ENCODE measurements around the gene HCFC1. TPM values are rescaled to one million over a fixed set of nuclear protein-coding genes. Genes with fewer than 3 reads are reported as not detected.

HCFC1 gene
- total RNA-seq, 4 donors from 2014 or later = 21.5 to 41.5 (median 30.8) TPM

DNA sequence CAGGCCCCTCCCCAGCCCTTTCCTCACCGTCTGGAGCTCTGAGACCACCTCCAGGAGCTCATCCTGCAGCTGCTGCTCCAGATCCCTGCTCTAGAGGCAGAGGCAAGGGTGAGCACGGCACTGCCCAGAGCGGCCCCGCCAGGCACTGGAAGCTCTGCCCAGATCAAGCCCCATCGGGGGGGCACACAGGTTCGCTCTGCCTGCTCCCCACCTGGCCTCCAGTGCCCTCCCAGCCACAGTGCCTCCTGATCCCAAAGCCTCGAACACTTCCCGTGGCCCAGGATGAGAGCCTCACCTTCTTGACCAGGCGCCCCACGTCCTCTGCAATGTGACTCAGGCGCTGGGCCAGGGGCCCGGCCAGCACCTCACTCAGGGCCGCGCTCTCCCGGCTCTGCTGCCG, 50.5 kb downstream of the HCFC1 start:
- ATAC-seq (ENCODE audit: low FRiP score) (peak; percentile 24), DNase-seq (ENCODE audit: low spot score) (no peak)
- TF ChIP-seq, protein P1, sequence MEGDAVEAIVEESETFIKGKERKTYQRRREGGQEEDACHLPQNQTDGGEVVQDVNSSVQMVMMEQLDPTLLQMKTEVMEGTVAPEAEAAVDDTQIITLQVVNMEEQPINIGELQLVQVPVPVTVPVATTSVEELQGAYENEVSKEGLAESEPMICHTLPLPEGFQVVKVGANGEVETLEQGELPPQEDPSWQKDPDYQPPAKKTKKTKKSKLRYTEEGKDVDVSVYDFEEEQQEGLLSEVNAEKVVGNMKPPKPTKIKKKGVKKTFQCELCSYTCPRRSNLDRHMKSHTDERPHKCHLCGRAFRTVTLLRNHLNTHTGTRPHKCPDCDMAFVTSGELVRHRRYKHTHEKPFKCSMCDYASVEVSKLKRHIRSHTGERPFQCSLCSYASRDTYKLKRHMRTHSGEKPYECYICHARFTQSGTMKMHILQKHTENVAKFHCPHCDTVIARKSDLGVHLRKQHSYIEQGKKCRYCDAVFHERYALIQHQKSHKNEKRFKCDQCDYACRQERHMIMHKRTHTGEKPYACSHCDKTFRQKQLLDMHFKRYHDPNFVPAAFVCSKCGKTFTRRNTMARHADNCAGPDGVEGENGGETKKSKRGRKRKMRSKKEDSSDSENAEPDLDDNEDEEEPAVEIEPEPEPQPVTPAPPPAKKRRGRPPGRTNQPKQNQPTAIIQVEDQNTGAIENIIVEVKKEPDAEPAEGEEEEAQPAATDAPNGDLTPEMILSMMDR (IDR thresholded peaks at IDR 0.05) = no peak

DNA sequence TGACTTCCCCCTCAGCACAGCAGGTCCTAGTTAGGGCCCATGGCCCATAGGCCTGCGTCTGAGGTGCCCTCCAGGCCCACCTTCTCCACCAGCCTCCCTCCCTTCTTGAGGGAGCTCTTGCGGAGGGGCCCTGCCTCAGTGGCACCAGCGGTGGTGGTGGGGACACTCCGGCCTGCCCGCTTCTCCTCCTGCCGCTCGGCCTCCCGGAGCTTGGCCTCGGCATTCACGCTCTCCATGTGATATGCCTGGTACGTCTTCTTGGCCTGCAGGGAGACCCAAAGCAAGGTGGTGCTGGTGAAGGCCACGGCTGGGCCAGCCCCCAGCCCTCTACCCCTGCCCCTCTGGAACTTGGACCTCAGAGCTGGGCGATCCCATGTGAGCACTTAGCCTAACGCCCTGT, 51.1 kb downstream of the HCFC1 start:
- ATAC-seq (ENCODE audit: low FRiP score) = no peak

DNA sequence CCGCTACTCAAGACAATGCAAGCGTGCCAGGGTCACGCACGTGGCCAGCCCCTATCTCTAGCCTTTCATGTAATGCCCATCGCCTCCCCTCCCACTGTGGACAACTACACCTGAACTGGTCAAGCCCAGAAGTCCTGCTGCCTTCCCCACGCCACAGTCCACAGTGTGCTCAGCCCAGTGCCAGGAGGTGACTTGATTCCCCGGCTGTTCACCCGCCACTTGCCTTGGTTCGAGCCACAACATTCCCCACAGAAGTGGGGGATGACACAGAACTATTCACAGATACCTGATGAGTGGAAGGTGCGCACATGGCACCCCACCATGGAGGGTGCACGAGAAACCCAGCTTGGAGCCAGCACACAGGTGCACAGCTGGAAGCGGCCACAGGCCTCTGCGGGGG, 52.3 kb downstream of the HCFC1 start:
- DNase-seq (ENCODE audit: low spot score) (no peak), ATAC-seq (ENCODE audit: low FRiP score) (no peak)
- TF ChIP-seq, protein P1 (IDR thresholded peaks at IDR 0.05) = no peak

More for the DNA sequence above, 51.1 kb downstream of the HCFC1 start:
- DNase-seq (ENCODE audit: low spot score) = no peak
- TF ChIP-seq, protein P1 (IDR thresholded peaks at IDR 0.05) = no peak

- TF ChIP-seq, protein P1 (IDR thresholded peaks at IDR 0.05) = no peak
- ATAC-seq (ENCODE audit: low FRiP score) (no peak), DNase-seq (ENCODE audit: low spot score) (no peak)
Observed at GRCh38 chrX:153917869-153918268, 53.7 kb downstream of the HCFC1 start.

DNA sequence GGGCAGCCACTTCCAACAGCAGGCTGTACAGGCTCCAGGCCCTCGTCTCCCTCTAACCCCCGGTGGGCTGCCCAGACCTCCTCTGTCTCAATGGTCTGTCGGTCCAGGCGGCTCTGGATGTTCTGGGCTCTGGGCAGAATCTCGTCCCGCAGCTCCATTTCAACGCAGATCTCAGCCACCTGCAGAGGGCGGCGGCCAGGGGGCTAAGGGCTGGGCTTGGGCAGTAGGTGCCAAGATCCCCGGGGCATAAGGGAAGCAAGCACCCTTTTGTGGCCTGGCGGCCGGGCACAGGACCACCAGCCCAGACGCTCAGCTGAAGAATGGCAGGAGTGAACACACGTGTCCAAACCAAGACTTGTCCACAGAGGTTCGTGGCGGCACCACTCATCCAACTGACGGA, 57.9 kb downstream of the HCFC1 start:
- TF ChIP-seq, protein P1 (IDR thresholded peaks at IDR 0.05) = no peak
- ATAC-seq (ENCODE audit: low FRiP score) (no peak), DNase-seq (ENCODE audit: low spot score) (no peak)

- ATAC-seq (ENCODE audit: low FRiP score) = no peak
- TF ChIP-seq, protein P1 (IDR thresholded peaks at IDR 0.05) = no peak
- no peak for DNase-seq (ENCODE audit: low spot score)
Observed at GRCh38 chrX:153913211-153913610, 58.4 kb downstream of the HCFC1 start.

DNA sequence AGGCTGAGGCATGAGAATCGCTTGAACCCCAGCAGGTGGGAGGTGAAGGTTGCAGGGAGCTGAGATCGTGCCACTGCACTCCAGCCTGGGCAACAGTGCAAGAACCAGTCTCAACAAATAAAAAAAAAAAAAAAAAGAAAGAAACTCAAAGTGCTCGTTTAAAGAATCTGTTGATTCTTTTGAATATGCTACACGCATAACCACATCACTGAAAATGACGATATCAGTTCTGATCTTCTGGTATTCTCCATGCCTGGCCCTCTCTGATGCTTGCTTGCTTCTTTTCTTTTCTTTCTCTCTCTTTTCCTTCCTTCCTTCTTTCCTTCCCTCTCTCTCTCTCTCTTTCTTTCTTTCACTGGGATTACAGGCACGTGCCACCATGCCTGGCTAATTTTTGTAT, 59.8 kb downstream of the HCFC1 start:
- ATAC-seq (ENCODE audit: low FRiP score) = no peak
- TF ChIP-seq, protein P1 (IDR thresholded peaks at IDR 0.05) = no peak
- no peak for DNase-seq (ENCODE audit: low spot score)

Data from omental fat pad (tissue), 4 donors.